ENCODE data around the gene ERH. TPM values are rescaled to one million over a fixed set of nuclear protein-coding genes. Genes with fewer than 3 reads are reported as not detected.

ERH gene
- total and polyA plus RNA-seq, 8 donors: 134 to 309 (median 279) TPM

DNA sequence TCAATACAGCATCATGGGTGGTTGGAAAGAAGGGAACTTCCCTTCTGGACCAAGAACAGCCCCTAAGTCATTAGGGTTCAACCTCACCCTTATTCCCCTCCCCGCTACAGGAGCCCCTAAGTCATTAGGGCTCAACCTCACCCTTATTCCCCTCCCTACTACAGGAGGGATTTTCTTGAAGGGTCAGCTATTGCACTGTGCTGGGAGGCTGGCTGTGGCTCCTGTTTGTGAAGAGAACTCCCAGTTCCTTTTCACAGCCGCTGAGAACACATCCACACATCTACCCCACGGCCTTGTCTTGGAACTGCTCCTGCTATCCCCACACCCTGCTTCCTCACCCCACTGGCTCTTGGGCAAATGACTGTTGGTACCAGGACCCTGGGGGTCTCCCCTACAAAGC, 44.9 kb downstream of the ERH start:
- Histone ChIP-seq H3K4me3 (no peak overlapping the region), H3K27me3 (no peaks in the 10 kb centered on the region), H3K4me1 (no peaks in the 10 kb centered on the region), H3K9me3 (no peaks in the 10 kb centered on the region), H3K27ac (no peak overlapping the region), H3K36me3 (no peaks in the 10 kb centered on the region)
- ATAC-seq: no peak
- TF ChIP-seq, protein P1, sequence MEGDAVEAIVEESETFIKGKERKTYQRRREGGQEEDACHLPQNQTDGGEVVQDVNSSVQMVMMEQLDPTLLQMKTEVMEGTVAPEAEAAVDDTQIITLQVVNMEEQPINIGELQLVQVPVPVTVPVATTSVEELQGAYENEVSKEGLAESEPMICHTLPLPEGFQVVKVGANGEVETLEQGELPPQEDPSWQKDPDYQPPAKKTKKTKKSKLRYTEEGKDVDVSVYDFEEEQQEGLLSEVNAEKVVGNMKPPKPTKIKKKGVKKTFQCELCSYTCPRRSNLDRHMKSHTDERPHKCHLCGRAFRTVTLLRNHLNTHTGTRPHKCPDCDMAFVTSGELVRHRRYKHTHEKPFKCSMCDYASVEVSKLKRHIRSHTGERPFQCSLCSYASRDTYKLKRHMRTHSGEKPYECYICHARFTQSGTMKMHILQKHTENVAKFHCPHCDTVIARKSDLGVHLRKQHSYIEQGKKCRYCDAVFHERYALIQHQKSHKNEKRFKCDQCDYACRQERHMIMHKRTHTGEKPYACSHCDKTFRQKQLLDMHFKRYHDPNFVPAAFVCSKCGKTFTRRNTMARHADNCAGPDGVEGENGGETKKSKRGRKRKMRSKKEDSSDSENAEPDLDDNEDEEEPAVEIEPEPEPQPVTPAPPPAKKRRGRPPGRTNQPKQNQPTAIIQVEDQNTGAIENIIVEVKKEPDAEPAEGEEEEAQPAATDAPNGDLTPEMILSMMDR (IDR thresholded peaks at IDR 0.05): no peak
- intact Hi-C loops (cut with DNase I): no loop called here
- DNase-seq: no peak

DNA sequence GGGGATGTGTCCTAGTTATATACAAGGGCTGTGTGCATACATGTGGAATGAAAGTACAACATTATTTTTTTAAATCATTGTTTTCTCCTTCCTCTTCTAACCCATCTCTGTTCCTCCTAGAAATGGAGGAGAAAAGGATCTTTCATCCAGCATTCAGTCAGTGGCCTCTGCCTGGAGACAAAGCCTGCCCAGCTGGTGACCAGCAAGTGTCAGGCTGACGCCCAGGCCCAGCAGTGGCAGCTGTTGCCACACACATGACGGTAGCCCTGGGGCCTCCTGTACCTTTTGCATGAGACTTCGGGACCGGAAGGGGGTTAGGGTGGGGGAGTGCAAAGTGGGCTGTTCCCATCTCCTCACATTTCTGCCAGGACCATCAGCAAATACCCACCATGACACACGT, 46.2 kb downstream of the ERH start:
- Histone ChIP-seq H3K4me1 (no peaks in the 10 kb centered on the region), H3K27ac (no peak overlapping the region), H3K4me3 (no peak overlapping the region), H3K27me3 (no peaks in the 10 kb centered on the region), H3K9me3 (no peaks in the 10 kb centered on the region), H3K36me3 (no peaks in the 10 kb centered on the region)
- no peak for ATAC-seq
- TF ChIP-seq, protein P1 (IDR thresholded peaks at IDR 0.05): no peak
- DNase-seq: no peak
- intact Hi-C loops (cut with DNase I): no loop called here

DNA sequence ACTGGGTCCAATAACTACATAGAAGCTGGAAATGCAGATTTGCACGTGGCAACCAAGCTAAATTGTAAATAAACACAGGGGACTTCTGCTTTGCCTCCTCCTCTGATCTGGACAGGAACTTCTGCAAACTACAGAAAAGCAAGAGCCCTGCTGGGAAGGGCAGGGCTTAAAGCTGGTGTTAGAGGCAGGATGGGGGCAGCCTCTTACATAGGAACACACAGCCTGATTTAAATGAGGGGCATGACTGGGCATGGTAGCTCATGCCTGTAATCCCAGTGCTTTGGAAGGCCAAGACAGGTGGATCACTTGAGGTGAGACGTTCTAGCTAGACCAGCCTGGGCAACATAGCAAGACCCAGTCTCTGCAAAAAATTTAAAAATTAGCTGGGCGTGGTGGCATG, 46.7 kb downstream of the ERH start:
- intact Hi-C loops (cut with DNase I): no loop called here
- no peak for DNase-seq
- ATAC-seq: no peak
- no peak overlapping the region for H3K27ac ChIP-seq
- no peak overlapping the region for H3K4me3 ChIP-seq
- no peaks in the 10 kb centered on the region for H3K4me1 ChIP-seq
- H3K9me3 ChIP-seq: no peaks in the 10 kb centered on the region
- no peaks in the 10 kb centered on the region for H3K27me3 ChIP-seq
- TF ChIP-seq, protein P1 (IDR thresholded peaks at IDR 0.05): no peak
- H3K36me3 ChIP-seq: no peaks in the 10 kb centered on the region

DNA sequence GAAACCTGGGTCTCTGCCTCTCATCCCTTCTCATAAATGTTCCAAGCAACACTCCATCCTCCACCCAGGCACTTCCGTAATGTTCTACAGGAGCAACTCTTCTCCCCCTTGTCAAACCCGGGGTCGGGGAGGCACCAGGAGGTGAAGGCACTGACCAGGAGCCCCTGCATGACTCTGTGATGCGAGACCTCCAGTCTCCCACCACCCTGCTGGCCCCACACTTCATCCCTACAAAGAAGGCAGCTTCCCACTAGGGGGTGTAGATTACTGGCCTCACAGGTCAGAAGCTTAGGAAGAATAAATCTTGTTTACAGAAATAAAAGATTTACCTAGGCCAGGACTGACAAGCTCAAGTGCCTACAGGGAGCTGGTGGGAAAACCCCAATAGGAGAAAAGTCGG, 47.2 kb downstream of the ERH start:
- no peak for ATAC-seq
- H3K27me3 ChIP-seq: no peaks in the 10 kb centered on the region
- H3K4me3 ChIP-seq: no peak overlapping the region
- intact Hi-C loops (cut with DNase I): no loop called here
- no peaks in the 10 kb centered on the region for H3K9me3 ChIP-seq
- TF ChIP-seq, protein P1 (IDR thresholded peaks at IDR 0.05): no peak
- no peak for DNase-seq
- H3K4me1 ChIP-seq: no peaks in the 10 kb centered on the region
- H3K36me3 ChIP-seq: no peaks in the 10 kb centered on the region
- no peak overlapping the region for H3K27ac ChIP-seq

DNA sequence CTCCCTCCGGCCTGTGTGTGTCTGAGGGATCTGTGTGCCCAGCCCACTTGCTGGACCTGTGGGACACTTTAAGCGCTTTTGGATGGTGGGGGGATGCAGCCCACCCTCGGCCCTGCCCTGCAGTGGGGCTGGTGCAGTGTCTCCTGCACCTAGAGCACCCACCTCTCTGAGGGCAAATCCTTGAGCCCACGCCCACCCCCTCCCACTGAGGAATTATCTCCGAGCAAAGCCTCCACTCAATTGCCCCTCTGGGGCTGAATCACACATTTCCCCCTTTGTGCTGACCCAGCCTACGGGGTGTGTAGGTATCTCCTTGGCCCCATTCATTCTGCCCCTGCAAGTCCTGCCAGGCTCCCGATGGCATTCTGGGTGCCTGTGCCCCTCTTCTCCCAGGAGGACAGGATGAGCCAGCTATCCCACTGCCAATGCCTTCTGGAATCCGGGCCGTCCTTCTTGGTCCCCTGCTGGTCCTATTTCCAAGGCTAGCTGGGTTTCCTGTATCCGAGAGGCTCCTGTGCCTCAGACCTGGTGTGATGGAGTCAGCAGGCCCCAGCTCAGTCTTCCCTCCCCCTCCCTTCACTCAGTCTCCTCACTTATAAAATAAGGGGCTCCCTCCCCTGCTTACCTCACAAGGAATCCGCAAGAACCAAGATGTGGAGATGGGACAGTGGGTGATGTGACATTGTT, 48.9 kb downstream of the ERH start:
- TF ChIP-seq, protein P1 (IDR thresholded peaks at IDR 0.05): no peak
- Histone ChIP-seq H3K27me3 (no peaks in the 10 kb centered on the region), H3K4me1 (no peaks in the 10 kb centered on the region), H3K9me3 (no peaks in the 10 kb centered on the region), H3K4me3 (no peak overlapping the region), H3K36me3 (no peaks in the 10 kb centered on the region), H3K27ac (no peak overlapping the region)
- no peak for DNase-seq
- no peak for ATAC-seq
- intact Hi-C loops (cut with DNase I): no loop called here

Data from left lung (tissue), 10 donors.